Right lobe of liver (tissue), 6 donors: ENCODE data around the gene CAP1. TPM values are rescaled to one million over a fixed set of nuclear protein-coding genes. Genes with fewer than 3 reads are reported as not detected.
"Not testable (repeated sequence)": the region's sequence is repeated elsewhere in the genome, so short reads cannot be mapped to it uniquely, and the experiment has no call there.

ENCODE experiments used
- ATAC-seq, 4 donors: fragments of 200-7000 bp; cut with Tn5 transposase; one replicate each; pipeline ENCODE4 v1.9.1; 2020; ENCODE audit warnings: mild to moderate bottlenecking in 4 of 4, moderate library complexity in 4 of 4
- DNase-seq, 3 donors: peaks; one replicate each; pipeline ENCODE4 v3.0.0-alpha.2; 2020
- H3K27ac ChIP-seq, 3 donors: fragments of 200-600 bp; one replicate each; pipeline ENCODE4 v1.8.0; 2022
- H3K27me3 ChIP-seq, 2 donors: fragments of 200-600 bp; one replicate each; pipeline ENCODE4 v1.8.0; 2022
- H3K36me3 ChIP-seq, 4 donors: fragments of 200-600 bp; sonication (generic) in 1 of 4; one replicate each; pipeline versions ENCODE4 v1.5.1 to v1.8.0; 2017 to 2022; ENCODE audit warnings: control low read depth in 1 of 4
- H3K4me1 ChIP-seq, 4 donors: fragments of 200-600 bp; sonication (generic) in 1 of 4; one replicate each; pipeline versions ENCODE4 v1.5.1 to v1.8.0; 2017 to 2022; ENCODE audit warnings: control low read depth in 1 of 4
- H3K4me3 ChIP-seq, 3 donors: fragments of 200-600 bp; one replicate each; pipeline ENCODE4 v1.8.0; 2022
- H3K9me3 ChIP-seq, 4 donors: fragments of 200-600 bp; sonication (generic) in 1 of 4; one replicate each; pipeline versions ENCODE4 v1.5.1 to v1.8.0; 2017 to 2022; ENCODE audit warnings: control low read depth in 1 of 4
- POLR2A ChIP-seq: fragments of 450-650 bp; IDR thresholded peaks from one replicate; pipeline ENCODE4 v1.6.1; 2017; ENCODE audit warnings: antibody characterized with exemption, mild to moderate bottlenecking
- WGBS: methylation state at CpG from one replicate; pipeline ENCODE4 v1.1.6; 2018; ENCODE audit warnings: low coverage, low lambda C conversion rate; ENCODE audit not compliant: insufficient coverage; ENCODE audit errors: missing lambda C conversion rate; 5-methylcytosine and 5-hydroxymethylcytosine counted together
- intact Hi-C, 2 donors: fragments of 100-400 bp; cut with DNase I; formaldehyde crosslinking; loops; one replicate each; pipeline versions ENCODE4 v1.11.2 to v1.14.1; 2022
- total RNA-seq, 6 experiments: library from RNA; depleted of rRNA in 2 of 6; stranded (reverse); fragments of >200 nt in 2 of 6; fragmentation: NEBNext Ultra II Directional in 3 of 6; extraction: Animal tissue kit (Norgen Biotek cat#: 25700) in 3 of 6; gene quantifications; one replicate each; pipeline versions ENCODE4 v1.1.0 to v1.2.4, GENCODE V29; 2016 to 2023
- TF ChIP-seq, protein P1 (sequence below), 4 donors: fragments of 200-600 bp in 3 of 4; fragments of 450-650 bp in 1 of 4; IDR thresholded peaks; one replicate each; pipeline versions ENCODE4 v1.5.1 to v1.8.0; 2016 to 2022; ENCODE audit warnings: antibody characterized with exemption in 4 of 4, mild to moderate bottlenecking in 2 of 4
- donor health status: DM: no; HTN: yes; CAD: no.
- donor health status: DM: no; HTN: no; CAD: no.
- donor health status: DM: no; HTN: no; CAD: no.
- donor health status: DM: no; HTN: yes; CAD: no.
- donor health status: DM: no; HTN: yes; CAD: no.

The CAP1 gene
- total RNA-seq, 6 experiments from 2014 or later, result 93.1 to 152 (median 128) TPM

DNA sequence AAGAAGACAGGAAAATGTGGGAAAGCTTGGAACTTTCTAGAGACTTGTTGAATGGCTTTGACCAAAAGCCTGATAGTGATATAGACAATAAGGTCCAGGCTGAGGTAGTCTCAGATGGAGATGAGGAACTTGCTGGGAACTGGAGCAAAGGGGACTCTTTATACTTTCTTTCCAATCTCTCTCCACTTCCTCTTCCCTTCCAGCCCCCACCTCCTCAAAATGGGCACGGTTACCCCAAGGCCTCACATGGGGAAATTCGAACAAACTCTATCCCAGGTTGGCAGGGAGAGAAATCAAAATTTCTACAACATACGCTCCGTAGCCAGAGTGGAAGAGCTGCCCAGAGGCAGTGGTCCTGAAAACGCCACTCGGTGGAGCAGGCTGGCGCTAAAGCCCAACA, 41.3 kb downstream of the CAP1 start:
- no peaks in the 10 kb centered on the region for H3K9me3 ChIP-seq
- WGBS, result 48% methylated on average over 5 of the region's 7 CpGs
- H3K27ac ChIP-seq, result no peak overlapping the region
- no peak for TF ChIP-seq POLR2A
- TF ChIP-seq, protein P1, sequence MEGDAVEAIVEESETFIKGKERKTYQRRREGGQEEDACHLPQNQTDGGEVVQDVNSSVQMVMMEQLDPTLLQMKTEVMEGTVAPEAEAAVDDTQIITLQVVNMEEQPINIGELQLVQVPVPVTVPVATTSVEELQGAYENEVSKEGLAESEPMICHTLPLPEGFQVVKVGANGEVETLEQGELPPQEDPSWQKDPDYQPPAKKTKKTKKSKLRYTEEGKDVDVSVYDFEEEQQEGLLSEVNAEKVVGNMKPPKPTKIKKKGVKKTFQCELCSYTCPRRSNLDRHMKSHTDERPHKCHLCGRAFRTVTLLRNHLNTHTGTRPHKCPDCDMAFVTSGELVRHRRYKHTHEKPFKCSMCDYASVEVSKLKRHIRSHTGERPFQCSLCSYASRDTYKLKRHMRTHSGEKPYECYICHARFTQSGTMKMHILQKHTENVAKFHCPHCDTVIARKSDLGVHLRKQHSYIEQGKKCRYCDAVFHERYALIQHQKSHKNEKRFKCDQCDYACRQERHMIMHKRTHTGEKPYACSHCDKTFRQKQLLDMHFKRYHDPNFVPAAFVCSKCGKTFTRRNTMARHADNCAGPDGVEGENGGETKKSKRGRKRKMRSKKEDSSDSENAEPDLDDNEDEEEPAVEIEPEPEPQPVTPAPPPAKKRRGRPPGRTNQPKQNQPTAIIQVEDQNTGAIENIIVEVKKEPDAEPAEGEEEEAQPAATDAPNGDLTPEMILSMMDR (IDR thresholded peaks at IDR 0.05), result no peak
- intact Hi-C loops, result no loop called here
- no peaks in the 10 kb centered on the region for H3K27me3 ChIP-seq
- H3K4me3 ChIP-seq, result no peak overlapping the region
- ATAC-seq (peak in 1 of 4 donors; percentile 9), DNase-seq (no peak)
- H3K36me3 ChIP-seq, result peaks cover 0 to 10% (median under 1%) of the 10 kb centered on the region in 4 donors
- no peaks in the 10 kb centered on the region for H3K4me1 ChIP-seq

- intact Hi-C loops, H3K9me3 ChIP-seq, ATAC-seq, H3K4me3 ChIP-seq, H3K27ac ChIP-seq, H3K27me3 ChIP-seq, H3K4me1 ChIP-seq: not testable (repeated sequence)
- WGBS, result 29% methylated on average over 4 of the region's 11 CpGs
- H3K36me3 ChIP-seq, result peaks cover 0 to 24% (median under 1%) of the 10 kb centered on the region in 4 donors
- TF ChIP-seq, protein P1 (IDR thresholded peaks at IDR 0.05), result peak; percentile 18 to 89 (median 70)
- DNase-seq, result peak; percentile 67 to 74 (median 72)
Measured at GRCh38 chr1:40084750-40085149, 44.2 kb downstream of the CAP1 start.

GRCh38 chr1:40090652-40091355, 50.3 kb downstream of the CAP1 start:
- no peak for TF ChIP-seq POLR2A
- TF ChIP-seq, protein P1 (IDR thresholded peaks at IDR 0.05), result no peak
- Histone ChIP-seq H3K27me3 (no peaks in the 10 kb centered on the region), H3K4me1 (no peaks in the 10 kb centered on the region), H3K36me3 (peaks cover 0 to 42% (median 0%) of the 10 kb centered on the region in 4 donors), H3K4me3 (no peak overlapping the region), H3K27ac (no peak overlapping the region), H3K9me3 (no peaks in the 10 kb centered on the region)
- DNase-seq, result no peak
- ATAC-seq, result no peak
- intact Hi-C loops, result no loop called here
- WGBS, result 82% methylated on average over 5 of the region's 5 CpGs

DNA sequence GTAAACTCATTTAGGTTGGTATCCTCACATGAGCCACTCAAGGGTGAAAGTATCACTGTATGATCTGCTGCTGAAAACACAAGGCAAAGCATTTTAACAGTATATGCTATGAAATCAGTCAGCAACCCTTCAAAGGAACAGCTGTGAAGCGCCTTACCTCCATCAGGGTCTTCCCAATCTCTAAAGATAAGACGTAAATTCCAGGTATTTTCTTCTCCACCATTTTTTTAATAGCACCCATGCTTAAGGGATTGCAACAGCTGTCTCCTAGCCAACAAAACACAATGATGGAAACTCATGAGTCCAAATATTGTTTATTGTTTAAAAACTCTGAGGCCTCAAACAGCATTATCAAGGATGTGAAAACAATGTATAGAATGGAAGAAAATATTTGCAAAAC, 51.7 kb downstream of the CAP1 start:
- Histone ChIP-seq H3K4me1 (no peaks in the 10 kb centered on the region), H3K36me3 (peaks cover 0 to 42% (median 0%) of the 10 kb centered on the region in 4 donors)

More for the DNA sequence above, 51.7 kb downstream of the CAP1 start:
- no peak for ATAC-seq
- no peak overlapping the region for H3K27ac ChIP-seq
- no peaks in the 10 kb centered on the region for H3K9me3 ChIP-seq
- no peak overlapping the region for H3K4me3 ChIP-seq
- intact Hi-C loops, result no loop called here
- TF ChIP-seq POLR2A, result no peak
- TF ChIP-seq, protein P1 (IDR thresholded peaks at IDR 0.05), result no peak
- no peak for DNase-seq
- WGBS, result 73% methylated on average over 2 of the region's 2 CpGs
- H3K27me3 ChIP-seq, result no peaks in the 10 kb centered on the region
